ENCODE data around the gene LOX.

- TF ChIP-seq REST (IDR thresholded peaks at IDR 0.05; ENCODE audit: low read depth) (no peak), MAX (IDR thresholded peaks at IDR 0.05) (no peak)
Observed at GRCh38 chr5:122095158-122095557, 17.1 kb upstream of the LOX start.
